ENCODE data around the gene KLHL10. TPM values are rescaled to one million over a fixed set of nuclear protein-coding genes. Genes with fewer than 3 reads are reported as not detected.

The KLHL10 gene
- total and polyA plus RNA-seq, 2 experiments from 2014 or later = 0.13 to 0.42 TPM

DNA sequence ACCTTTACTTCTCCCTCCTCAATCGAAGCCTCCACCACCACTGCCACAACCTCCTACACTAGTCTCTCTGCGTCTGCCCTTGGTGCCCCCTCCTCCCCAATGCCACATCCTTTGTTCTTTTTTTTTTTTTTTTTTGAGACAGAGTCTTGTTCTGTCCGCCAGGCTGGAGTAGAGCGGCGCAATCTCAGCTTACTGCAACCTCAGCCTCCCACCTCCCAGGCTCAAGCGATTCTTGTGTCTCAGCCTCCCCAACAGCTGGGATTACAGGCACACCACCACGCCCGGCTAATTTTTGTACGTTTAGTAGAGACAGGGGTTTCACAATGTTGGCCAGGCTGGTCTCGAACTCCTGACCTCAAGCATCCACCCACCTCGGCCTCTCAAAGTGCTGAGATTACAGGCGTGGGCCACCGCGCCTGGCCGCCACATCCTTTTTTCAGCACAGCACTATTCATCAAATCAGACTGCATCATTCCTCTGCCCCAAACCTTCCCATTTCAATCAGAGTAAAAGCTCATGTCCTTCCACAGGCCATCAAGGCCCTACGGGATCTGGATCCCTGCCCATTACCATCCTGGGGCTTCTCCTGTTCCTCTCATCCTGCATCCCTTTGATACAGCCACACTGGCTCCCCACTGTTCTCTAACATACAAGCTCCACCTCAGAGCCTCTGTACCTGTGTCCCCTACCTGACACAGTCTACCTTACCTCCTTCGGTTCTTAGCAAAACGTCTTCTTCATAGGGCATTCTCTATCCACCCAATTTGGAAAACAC lies 25.6 kb downstream of the KLHL10 start (continued):
- no peak for TF ChIP-seq REST (IDR thresholded peaks at IDR 0.05; ENCODE audit: unreplicated experiment)
- TF ChIP-seq POLR2AphosphoS5 (IDR thresholded peaks at IDR 0.05; ENCODE audit: low read depth) = no peak
- TF ChIP-seq JUNB (IDR thresholded peaks at IDR 0.05; ENCODE audit: unreplicated experiment) = no peak
- TF ChIP-seq CREB1 (CRISPR knock-in tag; IDR thresholded peaks at IDR 0.05; ENCODE audit: low read depth) = no peak
- TF ChIP-seq EZH2 (IDR thresholded peaks at IDR 0.05; ENCODE audit: low read depth, unreplicated experiment) = no peak
- TF ChIP-seq CTCF (conservative IDR thresholded peaks at IDR 0.05; ENCODE audit: low read depth in 2 of 2) = no peak

- peaks cover 37% of the 10 kb centered on the region for H4K20me1 ChIP-seq (replicated peaks; ENCODE audit: insufficient read depth)
- no peaks in the 10 kb centered on the region for H3K27me3 ChIP-seq (ENCODE audit: insufficient read depth)
- H3K27ac ChIP-seq (ENCODE audit: low read depth) = no peak overlapping the region
- Mint-ChIP-seq H3K36me3 (ENCODE audit: low read depth) (peaks cover 32% of the 10 kb centered on the region), H3K27ac (no peak overlapping the region), H3K4me1 (peaks cover 22% of the 10 kb centered on the region), H3K9me3 (no peaks in the 10 kb centered on the region), H3K27me3 (ENCODE audit: insufficient read depth, low read depth, poor library complexity) (no peaks in the 10 kb centered on the region), H3K4me3 (no peak overlapping the region)
- H3K4me3 ChIP-seq = peak overlapping the region; percentile 98
- ATAC-seq (peak; percentile 5; the same call in 1 of the 3 replicates), DNase-seq (ENCODE audit: low spot score) (no peak)
- no peaks in the 10 kb centered on the region for H3K9me2 ChIP-seq (ENCODE audit: insufficient read depth)
- H3K79me2 ChIP-seq (replicated peaks; ENCODE audit: insufficient read depth) = peaks cover 53% of the 10 kb centered on the region
- TF ChIP-seq ZNF331 (CRISPR knock-in tag; IDR thresholded peaks at IDR 0.05; ENCODE audit: low read depth) (no peak), POLR2AphosphoS5 (IDR thresholded peaks at IDR 0.05; ENCODE audit: low read depth) (no peak), EZH2 (IDR thresholded peaks at IDR 0.05; ENCODE audit: low read depth, unreplicated experiment) (no peak), REST (IDR thresholded peaks at IDR 0.05; ENCODE audit: unreplicated experiment) (no peak)
- H3K4me1 ChIP-seq (ENCODE audit: insufficient read depth) = peaks cover 47% of the 10 kb centered on the region
- H3K4me2 ChIP-seq = peak overlapping the region; percentile 85
- H3F3A ChIP-seq (replicated peaks; ENCODE audit: low read depth) = peaks cover 37% of the 10 kb centered on the region
- peaks cover 27% of the 10 kb centered on the region for H3K36me3 ChIP-seq (ENCODE audit: insufficient read depth)
- H2AFZ ChIP-seq = peak overlapping the region; percentile 90; the same call in 1 of the 2 replicates
Observed at GRCh38 chr17:41864498-41864835, 26.8 kb downstream of the KLHL10 start.

All from GM23338 (cell line).